Suprapubic skin (tissue), 4 donors: Measurements from ENCODE around the gene RASSF8. TPM values are rescaled to one million over a fixed set of nuclear protein-coding genes. Genes with fewer than 3 reads are reported as not detected.
A peak's percentile ranks its signal among the peaks of the same experiment; 100 is the strongest.

Source experiments
- DNase-seq, 2 donors: peaks; one replicate each; pipeline ENCODE4 v3.0.0-alpha.2; 2019; ENCODE audit warnings: low spot score in 2 of 2
- H3K27ac ChIP-seq: fragments of 200-600 bp; sonication (generic); one replicate; pipeline ENCODE4 v1.5.1; 2019
- H3K27me3 ChIP-seq: fragments of 200-600 bp; sonication (generic); one replicate; pipeline ENCODE4 v1.5.1; 2019
- H3K36me3 ChIP-seq: fragments of 200-600 bp; sonication (generic); one replicate; pipeline ENCODE4 v1.5.1; 2019
- H3K4me1 ChIP-seq: fragments of 200-600 bp; sonication (generic); one replicate; pipeline ENCODE4 v1.5.1; 2019
- H3K4me3 ChIP-seq: fragments of 200-600 bp; sonication (generic); one replicate; pipeline ENCODE4 v1.5.1; 2019; ENCODE audit warnings: mild to moderate bottlenecking
- H3K9me3 ChIP-seq: fragments of 200-600 bp; sonication (generic); one replicate; pipeline ENCODE4 v1.5.1; 2019
- CTCF ChIP-seq, 2 donors: fragments of 200-600 bp in 1 of 2; fragments of 450-650 bp in 1 of 2; sonication (generic) in 1 of 2; IDR thresholded peaks; one replicate each; pipeline ENCODE4 v1.5.1; 2016 to 2019; ENCODE audit warnings: antibody characterized with exemption in 2 of 2, mild to moderate bottlenecking in 1 of 2, moderate library complexity in 1 of 2
- EP300 ChIP-seq: sonication (generic); formaldehyde crosslinking; IDR thresholded peaks from one replicate; pipeline ENCODE4 v1.6.1; 2017; ENCODE audit warnings: antibody characterized with exemption
- POLR2A ChIP-seq, 2 donors: fragments of 450-650 bp; IDR thresholded peaks; one replicate each; pipeline ENCODE4 v1.6.1; 2017; ENCODE audit warnings: antibody characterized with exemption in 2 of 2, mild to moderate bottlenecking in 2 of 2, moderate library complexity in 2 of 2
- POLR2AphosphoS5 ChIP-seq, 3 donors: sonication (generic); formaldehyde crosslinking; IDR thresholded peaks; one replicate each; pipeline ENCODE4 v1.6.1; 2017; ENCODE audit warnings: antibody characterized with exemption in 3 of 3
- WGBS: methylation state at CpG from one replicate; pipeline ENCODE4 v1.1.5; 2018; 5-methylcytosine and 5-hydroxymethylcytosine counted together
- total RNA-seq, 4 donors: library from RNA; depleted of rRNA; stranded (reverse); fragments of >200 nt; gene quantifications; one replicate each; pipeline ENCODE4 v1.1.0, GENCODE V29; 2016

RASSF8 gene
- total RNA-seq, 4 donors from 2014 or later, result 5.4 to 14.2 (median 6.1) TPM

DNA sequence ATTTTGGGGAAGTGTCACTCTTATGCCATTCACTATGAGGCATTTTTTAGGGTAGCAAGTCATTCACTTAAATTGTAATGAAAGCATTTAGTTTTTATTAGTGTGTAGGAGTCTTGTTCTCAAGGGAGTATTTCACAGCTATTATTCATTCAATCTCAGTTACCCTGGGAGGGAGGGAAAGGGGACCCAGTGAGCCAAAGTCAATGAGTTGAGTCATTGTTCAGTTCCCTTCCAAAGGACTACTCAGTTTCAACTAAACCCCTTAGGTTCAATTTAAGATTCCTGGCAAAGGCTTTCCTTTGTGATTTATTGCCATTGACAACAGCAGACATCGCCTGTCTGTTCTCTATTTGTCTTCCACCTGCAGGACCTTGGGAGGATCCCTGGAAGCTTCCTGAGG lies 29.3 kb upstream of the RASSF8 start:
- H3K4me1 ChIP-seq, result no peaks in the 10 kb centered on the region
- 39% methylated on average over 1 of the region's 1 CpG for WGBS
- no peaks in the 10 kb centered on the region for H3K9me3 ChIP-seq
- H3K27me3 ChIP-seq, result no peaks in the 10 kb centered on the region
- H3K36me3 ChIP-seq, result no peaks in the 10 kb centered on the region
- H3K4me3 ChIP-seq, result no peak overlapping the region
- no peak for DNase-seq
- no peak overlapping the region for H3K27ac ChIP-seq
- TF ChIP-seq CTCF (IDR thresholded peaks at IDR 0.05) (peak in 1 of 2 donors; percentile 10), POLR2AphosphoS5 (IDR thresholded peaks at IDR 0.05) (no peak)

GRCh38 chr12:25932971-25933370 lies 25.5 kb upstream of the RASSF8 start:
- Histone ChIP-seq H3K36me3 (no peaks in the 10 kb centered on the region), H3K4me3 (no peak overlapping the region), H3K27ac (no peak overlapping the region), H3K9me3 (no peaks in the 10 kb centered on the region), H3K4me1 (no peaks in the 10 kb centered on the region), H3K27me3 (no peaks in the 10 kb centered on the region)
- DNase-seq, result no peak
- TF ChIP-seq CTCF (IDR thresholded peaks at IDR 0.05) (no peak), EP300 (no peak), POLR2A (IDR thresholded peaks at IDR 0.05) (no peak), POLR2AphosphoS5 (IDR thresholded peaks at IDR 0.05) (no peak)
- WGBS, result 70% methylated on average over 4 of the region's 4 CpGs

DNA sequence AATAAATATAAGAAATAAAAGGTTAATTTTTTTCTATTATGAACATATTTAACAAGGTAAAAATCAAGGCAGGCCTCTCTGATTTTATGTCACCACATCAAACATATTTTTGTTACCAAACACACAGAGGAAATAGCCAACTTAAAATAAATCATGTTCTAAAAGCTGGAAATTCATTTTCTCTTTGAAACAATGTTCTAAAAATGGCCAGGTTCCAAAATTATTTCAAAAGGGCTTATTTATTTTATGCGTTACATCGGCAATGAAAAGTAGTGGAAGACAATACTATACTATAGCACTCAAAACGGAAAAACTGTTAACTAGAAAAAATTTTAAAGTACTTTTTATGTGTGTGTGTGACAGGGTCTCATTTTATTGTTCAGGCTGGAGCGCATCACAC lies 24.0 kb upstream of the RASSF8 start:
- Histone ChIP-seq H3K36me3 (no peaks in the 10 kb centered on the region), H3K4me1 (no peaks in the 10 kb centered on the region), H3K9me3 (no peaks in the 10 kb centered on the region), H3K4me3 (no peak overlapping the region), H3K27me3 (no peaks in the 10 kb centered on the region), H3K27ac (no peak overlapping the region)
- DNase-seq, result no peak
- 58% methylated on average over 4 of the region's 4 CpGs for WGBS
- no peak for TF ChIP-seq EP300
- TF ChIP-seq CTCF (IDR thresholded peaks at IDR 0.05), result no peak
- no peak for TF ChIP-seq POLR2AphosphoS5 (IDR thresholded peaks at IDR 0.05)
- no peak for TF ChIP-seq POLR2A (IDR thresholded peaks at IDR 0.05)

GRCh38 chr12:25935355-25936144 lies 22.9 kb upstream of the RASSF8 start:
- Histone ChIP-seq H3K27me3 (no peaks in the 10 kb centered on the region), H3K4me3 (no peak overlapping the region), H3K27ac (no peak overlapping the region), H3K9me3 (no peaks in the 10 kb centered on the region), H3K36me3 (no peaks in the 10 kb centered on the region), H3K4me1 (no peaks in the 10 kb centered on the region)
- 86% methylated on average over 9 of the region's 9 CpGs for WGBS
- DNase-seq, result no peak
- no peak for TF ChIP-seq POLR2AphosphoS5 (IDR thresholded peaks at IDR 0.05)
- TF ChIP-seq CTCF (IDR thresholded peaks at IDR 0.05), result no peak
- no peak for TF ChIP-seq EP300
- TF ChIP-seq POLR2A (IDR thresholded peaks at IDR 0.05), result no peak

DNA sequence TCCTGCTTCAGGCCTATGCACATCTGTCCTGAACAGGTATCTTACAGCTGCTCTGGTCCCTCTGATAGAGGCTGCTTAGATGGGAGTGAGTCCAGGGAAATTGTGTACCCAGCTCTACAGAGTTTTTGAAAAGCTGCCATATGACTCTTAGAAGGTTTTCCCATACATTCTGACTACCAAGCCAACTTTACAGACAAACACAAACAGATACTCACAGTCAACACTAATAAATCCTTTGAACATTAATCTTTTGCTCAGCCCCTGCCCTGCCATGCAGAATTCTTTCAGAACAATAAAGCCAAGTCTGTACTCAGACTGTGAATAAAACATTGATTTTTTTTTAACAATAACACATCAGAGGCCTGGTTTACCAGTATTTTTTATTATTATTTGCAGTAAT lies 21.4 kb upstream of the RASSF8 start:
- TF ChIP-seq POLR2AphosphoS5 (IDR thresholded peaks at IDR 0.05), result no peak
- no peak for TF ChIP-seq EP300
- TF ChIP-seq CTCF (IDR thresholded peaks at IDR 0.05), result no peak
- no peak for TF ChIP-seq POLR2A (IDR thresholded peaks at IDR 0.05)
- no peak overlapping the region for H3K4me3 ChIP-seq
- H3K36me3 ChIP-seq, result no peaks in the 10 kb centered on the region
- H3K27ac ChIP-seq, result no peak overlapping the region
- H3K27me3 ChIP-seq, result no peaks in the 10 kb centered on the region
- no peak for DNase-seq
- H3K9me3 ChIP-seq, result no peaks in the 10 kb centered on the region
- H3K4me1 ChIP-seq, result no peaks in the 10 kb centered on the region
